Keratinocyte (primary cell): ENCODE results near the gene NDUFA11. TPM values are rescaled to one million over a fixed set of nuclear protein-coding genes. Genes with fewer than 3 reads are reported as not detected.

Source experiments
- DNase-seq: peaks from one replicate; pipeline ENCODE4 v3.0.0-alpha.2; 2011; ENCODE audit warnings: low read depth, missing footprints, low spot score
- FAIRE-seq: peaks from 2 replicates; lab custom pipeline; 2011; peaks lifted over from hg19 to GRCh38; lab: Jason Lieb, UNC
- H2AFZ ChIP-seq: 2 replicates; pipeline ENCODE4 v1.6.0; 2012; ENCODE audit warnings: low read length, control low read depth, inconsistent platforms; ENCODE audit not compliant: control insufficient read depth
- H3K27ac ChIP-seq: 2 replicates; pipeline ENCODE4 v1.5.1; 2011; ENCODE audit warnings: low read length; ENCODE audit not compliant: control insufficient read depth, insufficient read depth
- H3K27me3 ChIP-seq: 3 replicates; pipeline ENCODE4 v1.6.0; 2011; ENCODE audit warnings: low read length; ENCODE audit not compliant: control insufficient read depth, insufficient read depth; ENCODE audit errors: extremely low read depth
- H3K36me3 ChIP-seq, 2 experiments: 2 replicates in 1 of 2; 3 replicates in 1 of 2; pipeline ENCODE4 v1.5.1; 2011; ENCODE audit warnings: low read length in 2 of 2, mild to moderate bottlenecking in 1 of 2; ENCODE audit not compliant: control insufficient read depth in 2 of 2, insufficient read depth in 2 of 2; ENCODE audit errors: extremely low read depth in 1 of 2
- H3K4me1 ChIP-seq: 3 replicates; pipeline ENCODE4 v1.5.1; 2011; ENCODE audit warnings: low read length; ENCODE audit not compliant: control insufficient read depth, insufficient read depth; ENCODE audit errors: extremely low read depth
- H3K4me2 ChIP-seq: 3 replicates; pipeline ENCODE4 v1.6.0; 2011; ENCODE audit warnings: low read depth, low read length; ENCODE audit not compliant: control insufficient read depth, insufficient read depth; ENCODE audit errors: extremely low read depth
- H3K4me3 ChIP-seq, 3 experiments: fragments of 200-600 bp in 1 of 3; sonication (generic) in 1 of 3; 2 replicates in 2 of 3; 3 replicates in 1 of 3; pipeline ENCODE4 v1.5.1; 2011 to 2016; ENCODE audit warnings: low read length in 3 of 3, mild to moderate bottlenecking in 3 of 3, control low read depth in 2 of 3, inconsistent platforms in 1 of 3, low read depth in 1 of 3, mixed read lengths in 1 of 3, mixed run types in 1 of 3, moderate library complexity in 1 of 3; ENCODE audit not compliant: control insufficient read depth in 2 of 3, insufficient read depth in 2 of 3; ENCODE audit errors: extremely low read depth in 1 of 3
- H3K79me2 ChIP-seq: 2 replicates; pipeline ENCODE4 v1.6.0; 2012; ENCODE audit warnings: low read length; ENCODE audit not compliant: control insufficient read depth, insufficient read depth
- H3K9ac ChIP-seq: 3 replicates; pipeline ENCODE4 v1.6.0; 2011; ENCODE audit warnings: low read length; ENCODE audit not compliant: control insufficient read depth, insufficient read depth; ENCODE audit errors: extremely low read depth
- H3K9me1 ChIP-seq: 3 replicates; pipeline ENCODE4 v1.6.0; 2011; ENCODE audit warnings: low read length; ENCODE audit not compliant: control insufficient read depth, insufficient read depth; ENCODE audit errors: extremely low read depth
- H3K9me3 ChIP-seq: 2 replicates; pipeline ENCODE4 v1.5.1; 2012; ENCODE audit warnings: low read depth, low read length; ENCODE audit not compliant: control insufficient read depth
- H4K20me1 ChIP-seq: 3 replicates; pipeline ENCODE4 v1.6.0; 2011; ENCODE audit warnings: low read length; ENCODE audit not compliant: control insufficient read depth, insufficient read depth; ENCODE audit errors: extremely low read depth
- EZH2 ChIP-seq: IDR thresholded peaks from one replicate; pipeline ENCODE4 v1.6.1; 2012; ENCODE audit warnings: inconsistent platforms, mild to moderate bottlenecking, low read length, moderate library complexity
- dilution Hi-C: fragments of 300-500 bp; cut with MboI; formaldehyde crosslinking; loops from one replicate; pipeline ENCODE4 v1.7.0; 2020; ENCODE audit warnings: low sequenced_read_pairs; ENCODE audit not compliant: extremely low pct_ligation_motif_present
- polyA plus RNA-seq, 5 experiments: library from polyadenylated mRNA; depleted of rRNA in 3 of 5; stranded (reverse) in 3 of 5; stranded (forward) in 1 of 5; unstranded in 1 of 5; fragments of >200 nt; gene quantifications; 1 replicate in 1 of 5; 2 replicates in 3 of 5; 3 replicates in 1 of 5; pipeline versions ENCODE4 v1.2.1 to v1.2.3, GENCODE V29; 2011 to 2012; ENCODE audit warnings: missing spikeins in 2 of 5, low read depth in 1 of 5, low replicate concordance in 1 of 5
- TF ChIP-seq, protein P1 (sequence below), 3 experiments: IDR thresholded peaks in 1 of 3; conservative IDR thresholded peaks in 1 of 3; optimal IDR thresholded peaks in 1 of 3; 2 replicates in 2 of 3; 3 replicates in 1 of 3; pipeline versions ENCODE3 to v1.5.1; 2011; ENCODE audit warnings: low read length in 3 of 3, mild to moderate bottlenecking in 3 of 3, moderate library complexity in 2 of 3, control low read depth in 1 of 3, inconsistent platforms in 1 of 3; ENCODE audit not compliant: insufficient read depth in 2 of 3; ENCODE audit errors: extremely low read depth in 1 of 3

Gene NDUFA11
- polyA plus RNA-seq, 1 donor (not counting 4 experiments of a cell fraction or from before 2014, with no cell fraction given), result 122 TPM

GRCh38 chr19:5950741-5951140 is 47.2 kb upstream of the NDUFA11 start:
- Histone ChIP-seq H3K79me2 (peaks cover 78% of the 10 kb centered on the region), H3K9me1 (peaks cover 3% of the 10 kb centered on the region), H3K9ac (no peak overlapping the region), H3K36me3 (peaks cover 6 to 10% of the 10 kb centered on the region in 2 experiments), H3K9me3 (no peaks in the 10 kb centered on the region), H3K4me2 (no peak overlapping the region), H3K4me1 (peaks cover 3% of the 10 kb centered on the region), H2AFZ (no peak overlapping the region), H3K4me3 (no peak overlapping the region), H3K27me3 (no peaks in the 10 kb centered on the region), H3K27ac (no peak overlapping the region), H4K20me1 (peaks cover 20% of the 10 kb centered on the region)
- dilution Hi-C loops, result no loop called here
- TF ChIP-seq, protein P1, sequence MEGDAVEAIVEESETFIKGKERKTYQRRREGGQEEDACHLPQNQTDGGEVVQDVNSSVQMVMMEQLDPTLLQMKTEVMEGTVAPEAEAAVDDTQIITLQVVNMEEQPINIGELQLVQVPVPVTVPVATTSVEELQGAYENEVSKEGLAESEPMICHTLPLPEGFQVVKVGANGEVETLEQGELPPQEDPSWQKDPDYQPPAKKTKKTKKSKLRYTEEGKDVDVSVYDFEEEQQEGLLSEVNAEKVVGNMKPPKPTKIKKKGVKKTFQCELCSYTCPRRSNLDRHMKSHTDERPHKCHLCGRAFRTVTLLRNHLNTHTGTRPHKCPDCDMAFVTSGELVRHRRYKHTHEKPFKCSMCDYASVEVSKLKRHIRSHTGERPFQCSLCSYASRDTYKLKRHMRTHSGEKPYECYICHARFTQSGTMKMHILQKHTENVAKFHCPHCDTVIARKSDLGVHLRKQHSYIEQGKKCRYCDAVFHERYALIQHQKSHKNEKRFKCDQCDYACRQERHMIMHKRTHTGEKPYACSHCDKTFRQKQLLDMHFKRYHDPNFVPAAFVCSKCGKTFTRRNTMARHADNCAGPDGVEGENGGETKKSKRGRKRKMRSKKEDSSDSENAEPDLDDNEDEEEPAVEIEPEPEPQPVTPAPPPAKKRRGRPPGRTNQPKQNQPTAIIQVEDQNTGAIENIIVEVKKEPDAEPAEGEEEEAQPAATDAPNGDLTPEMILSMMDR (optimal IDR thresholded peaks at IDR 0.05 in 1 of 3, IDR thresholded peaks at IDR 0.05 in 1 of 3, conservative IDR thresholded peaks at IDR 0.05 in 1 of 3; ENCODE audit: extremely low read depth in 1 of 3, insufficient read depth in 2 of 3, low read length in 3 of 3), result no peak
- no peak for TF ChIP-seq EZH2
- no peak for DNase-seq
- FAIRE-seq, result no peak

GRCh38 chr19:5949792-5950305 is 46.3 kb upstream of the NDUFA11 start:
- Histone ChIP-seq H3K4me3 (no peak overlapping the region), H3K9me1 (peaks cover 3% of the 10 kb centered on the region), H2AFZ (no peak overlapping the region), H3K9me3 (no peaks in the 10 kb centered on the region), H3K4me1 (peaks cover 3% of the 10 kb centered on the region), H3K79me2 (peaks cover 77% of the 10 kb centered on the region), H3K9ac (no peak overlapping the region), H3K4me2 (no peak overlapping the region), H3K27me3 (no peaks in the 10 kb centered on the region), H3K36me3 (peaks cover 6 to 10% of the 10 kb centered on the region in 2 experiments), H4K20me1 (peaks cover 20% of the 10 kb centered on the region), H3K27ac (no peak overlapping the region)
- dilution Hi-C loops, result no loop called here
- DNase-seq (no peak), FAIRE-seq (no peak)
- TF ChIP-seq, protein P1 (optimal IDR thresholded peaks at IDR 0.05 in 1 of 3, IDR thresholded peaks at IDR 0.05 in 1 of 3, conservative IDR thresholded peaks at IDR 0.05 in 1 of 3; ENCODE audit: extremely low read depth in 1 of 3, insufficient read depth in 2 of 3, low read length in 3 of 3), result no peak
- no peak for TF ChIP-seq EZH2
